ENCODE data around the gene HS6ST1.

HS6ST1 gene

GRCh38 chr2:128286011-128286721 lies 32.5 kb downstream of the HS6ST1 start:
- Mint-ChIP-seq H3K27me3 (ENCODE audit: low read depth, poor library complexity) (peaks cover 7% of the 10 kb centered on the region), H3K9me3 (peaks cover 3% of the 10 kb centered on the region), H3K36me3 (ENCODE audit: low read depth) (peaks cover 10% of the 10 kb centered on the region), H3K4me3 (no peak overlapping the region), H3K4me1 (peaks cover 37% of the 10 kb centered on the region), H3K27ac (no peak overlapping the region)
- DNase-seq = no peak
- TF ChIP-seq, protein P1, sequence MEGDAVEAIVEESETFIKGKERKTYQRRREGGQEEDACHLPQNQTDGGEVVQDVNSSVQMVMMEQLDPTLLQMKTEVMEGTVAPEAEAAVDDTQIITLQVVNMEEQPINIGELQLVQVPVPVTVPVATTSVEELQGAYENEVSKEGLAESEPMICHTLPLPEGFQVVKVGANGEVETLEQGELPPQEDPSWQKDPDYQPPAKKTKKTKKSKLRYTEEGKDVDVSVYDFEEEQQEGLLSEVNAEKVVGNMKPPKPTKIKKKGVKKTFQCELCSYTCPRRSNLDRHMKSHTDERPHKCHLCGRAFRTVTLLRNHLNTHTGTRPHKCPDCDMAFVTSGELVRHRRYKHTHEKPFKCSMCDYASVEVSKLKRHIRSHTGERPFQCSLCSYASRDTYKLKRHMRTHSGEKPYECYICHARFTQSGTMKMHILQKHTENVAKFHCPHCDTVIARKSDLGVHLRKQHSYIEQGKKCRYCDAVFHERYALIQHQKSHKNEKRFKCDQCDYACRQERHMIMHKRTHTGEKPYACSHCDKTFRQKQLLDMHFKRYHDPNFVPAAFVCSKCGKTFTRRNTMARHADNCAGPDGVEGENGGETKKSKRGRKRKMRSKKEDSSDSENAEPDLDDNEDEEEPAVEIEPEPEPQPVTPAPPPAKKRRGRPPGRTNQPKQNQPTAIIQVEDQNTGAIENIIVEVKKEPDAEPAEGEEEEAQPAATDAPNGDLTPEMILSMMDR (IDR thresholded peaks at IDR 0.05) = no peak

- Mint-ChIP-seq H3K4me1 (peaks cover 39% of the 10 kb centered on the region), H3K4me3 (no peak overlapping the region), H3K9me3 (peaks cover 3% of the 10 kb centered on the region), H3K27ac (no peak overlapping the region), H3K36me3 (ENCODE audit: low read depth) (peaks cover 8% of the 10 kb centered on the region), H3K27me3 (ENCODE audit: low read depth, poor library complexity) (peaks cover 7% of the 10 kb centered on the region)
- DNase-seq = no peak
- TF ChIP-seq, protein P1 (IDR thresholded peaks at IDR 0.05) = no peak
These were observed 33.2 kb downstream of the HS6ST1 start for GRCh38 chr2:128285329-128285931.

GRCh38 chr2:128284841-128285240 lies 33.8 kb downstream of the HS6ST1 start:
- Mint-ChIP-seq H3K9me3 (no peaks in the 10 kb centered on the region), H3K4me3 (no peak overlapping the region), H3K27me3 (ENCODE audit: low read depth, poor library complexity) (peaks cover 7% of the 10 kb centered on the region), H3K4me1 (peaks cover 39% of the 10 kb centered on the region), H3K36me3 (ENCODE audit: low read depth) (peaks cover 5% of the 10 kb centered on the region), H3K27ac (no peak overlapping the region)
- TF ChIP-seq, protein P1 (IDR thresholded peaks at IDR 0.05) = no peak
- DNase-seq = no peak

- Mint-ChIP-seq H3K27me3 (ENCODE audit: low read depth, poor library complexity) (peaks cover 7% of the 10 kb centered on the region), H3K4me3 (no peak overlapping the region), H3K27ac (no peak overlapping the region), H3K36me3 (ENCODE audit: low read depth) (no peaks in the 10 kb centered on the region), H3K9me3 (no peaks in the 10 kb centered on the region), H3K4me1 (peaks cover 31% of the 10 kb centered on the region)
- TF ChIP-seq, protein P1 (IDR thresholded peaks at IDR 0.05) = no peak
- no peak for DNase-seq
These were observed 34.6 kb downstream of the HS6ST1 start for GRCh38 chr2:128284037-128284441.

GRCh38 chr2:128282976-128283810 lies 35.5 kb downstream of the HS6ST1 start:
- no peaks in the 10 kb centered on the region for H3K9me3 Mint-ChIP-seq
- no peaks in the 10 kb centered on the region for H3K27me3 Mint-ChIP-seq (ENCODE audit: low read depth, poor library complexity)
- H3K4me1 Mint-ChIP-seq = peaks cover 29% of the 10 kb centered on the region
- no peak overlapping the region for H3K27ac Mint-ChIP-seq
- TF ChIP-seq, protein P1 (IDR thresholded peaks at IDR 0.05) = no peak
- no peaks in the 10 kb centered on the region for H3K36me3 Mint-ChIP-seq (ENCODE audit: low read depth)
- DNase-seq = no peak
- no peak overlapping the region for H3K4me3 Mint-ChIP-seq

Data from nephron progenitor cell (in vitro differentiated cells).